Left ventricle myocardium inferior (tissue), 1 donor: ENCODE results near the gene CDHR3. TPM values are rescaled to one million over a fixed set of nuclear protein-coding genes. Genes with fewer than 3 reads are reported as not detected.

Experiments used
- DNase-seq: peaks from one replicate; pipeline ENCODE4 v3.0.0-alpha.2; 2020
- H3K27ac ChIP-seq: fragments of 200-600 bp; replicated peaks from 2 replicates; pipeline ENCODE4 v1.8.0; 2021
- H3K27me3 ChIP-seq: fragments of 200-600 bp; 2 replicates; pipeline ENCODE4 v1.8.0; 2021; ENCODE audit warnings: low read depth
- H3K36me3 ChIP-seq: fragments of 200-600 bp; 2 replicates; pipeline ENCODE4 v1.8.0; 2021
- H3K4me1 ChIP-seq: fragments of 200-600 bp; 2 replicates; pipeline ENCODE4 v1.8.0; 2021
- H3K4me3 ChIP-seq: fragments of 200-600 bp; 2 replicates; pipeline ENCODE4 v1.8.0; 2021; ENCODE audit warnings: mild to moderate bottlenecking, moderate library complexity
- H3K9me3 ChIP-seq: fragments of 200-600 bp; replicated peaks from 2 replicates; pipeline ENCODE4 v1.8.0; 2021
- CTCF ChIP-seq: fragments of 200-600 bp; IDR thresholded peaks from 2 replicates; pipeline ENCODE4 v1.8.0; 2021; ENCODE audit warnings: antibody characterized with exemption, mild to moderate bottlenecking, borderline replicate concordance
- intact Hi-C: fragments of 100-400 bp; cut with micrococcal nuclease; formaldehyde crosslinking; loops from one replicate; pipeline ENCODE4 v1.11.0; 2022
- total RNA-seq: library from RNA; stranded (reverse); fragmentation: NEBNext Ultra II Directional; extraction: Animal tissue kit (Norgen Biotek cat#: 25700); gene quantifications from one replicate; pipeline ENCODE4 v1.2.1, GENCODE V29; 2021
- donor health status: DM: no; HTN: yes; CAD: no; lungs with severe emphysema.

CDHR3 gene
- total RNA-seq, 1 donor from 2014 or later: 11.4 TPM

GRCh38 chr7:106029451-106029850 lies 66.4 kb downstream of the CDHR3 start:
- intact Hi-C loops: no loop called here

GRCh38 chr7:106029941-106030340 lies 66.9 kb downstream of the CDHR3 start:
- peaks cover 9% of the 10 kb centered on the region for H3K4me1 ChIP-seq
- H3K9me3 ChIP-seq: peaks cover 6% of the 10 kb centered on the region
- H3K27me3 ChIP-seq: peaks cover 15% of the 10 kb centered on the region
- intact Hi-C loops: no loop called here
- H3K4me3 ChIP-seq: no peak overlapping the region
- no peak for TF ChIP-seq CTCF
- DNase-seq: no peak
- H3K27ac ChIP-seq: no peak overlapping the region
- H3K36me3 ChIP-seq: no peaks in the 10 kb centered on the region

More at GRCh38 chr7:106029451-106029850, 66.4 kb downstream of the CDHR3 start:
- Histone ChIP-seq H3K4me1 (peaks cover 9% of the 10 kb centered on the region), H3K27ac (no peak overlapping the region), H3K27me3 (peaks cover 15% of the 10 kb centered on the region), H3K4me3 (no peak overlapping the region), H3K9me3 (peaks cover 6% of the 10 kb centered on the region), H3K36me3 (no peaks in the 10 kb centered on the region)
- DNase-seq: no peak
- no peak for TF ChIP-seq CTCF

GRCh38 chr7:106031300-106032035 lies 68.4 kb downstream of the CDHR3 start:
- no peak for DNase-seq
- Histone ChIP-seq H3K9me3 (peaks cover 6% of the 10 kb centered on the region), H3K27me3 (peaks cover 15% of the 10 kb centered on the region), H3K27ac (no peak overlapping the region), H3K4me3 (no peak overlapping the region), H3K4me1 (peaks cover 9% of the 10 kb centered on the region), H3K36me3 (no peaks in the 10 kb centered on the region)
- TF ChIP-seq CTCF: no peak
- intact Hi-C loops: no loop called here

GRCh38 chr7:106032295-106032694 lies 69.2 kb downstream of the CDHR3 start:
- no peak overlapping the region for H3K4me3 ChIP-seq
- no peak overlapping the region for H3K27ac ChIP-seq
- H3K36me3 ChIP-seq: no peaks in the 10 kb centered on the region
- TF ChIP-seq CTCF: no peak
- intact Hi-C loops: no loop called here
- no peak for DNase-seq
- peaks cover 6% of the 10 kb centered on the region for H3K9me3 ChIP-seq
- H3K27me3 ChIP-seq: peaks cover 12% of the 10 kb centered on the region
- peaks cover 9% of the 10 kb centered on the region for H3K4me1 ChIP-seq

- intact Hi-C loops: no loop called here
- no peaks in the 10 kb centered on the region for H3K36me3 ChIP-seq
- no peak for TF ChIP-seq CTCF
- H3K4me1 ChIP-seq: peaks cover 9% of the 10 kb centered on the region
- peaks cover 12% of the 10 kb centered on the region for H3K27me3 ChIP-seq
- H3K27ac ChIP-seq: no peak overlapping the region
- peaks cover 6% of the 10 kb centered on the region for H3K9me3 ChIP-seq
- no peak for DNase-seq
- H3K4me3 ChIP-seq: no peak overlapping the region
These were observed 70.7 kb downstream of the CDHR3 start for GRCh38 chr7:106033735-106034134.
